HepG2 (cell line): ENCODE measurements around the gene MBD5.

Source experiments
- EP300 ChIP-seq, 3 experiments: sonication (generic) in 1 of 3; formaldehyde crosslinking in 1 of 3; IDR thresholded peaks; 2 replicates each; pipeline versions ENCODE4 v1.5.1 to v1.6.1; 2011 to 2020; ENCODE audit warnings: low read depth in 2 of 3, low read length in 2 of 3, borderline replicate concordance in 1 of 3, improper control_type of control experiment in 1 of 3, mild to moderate bottlenecking in 1 of 3, missing genetic modification reagents in 1 of 3, moderate library complexity in 1 of 3
- EZH2 ChIP-seq: conservative IDR thresholded peaks from 2 replicates; pipeline ENCODE4 v1.6.1; 2012; ENCODE audit warnings: mild to moderate bottlenecking, low read depth, low read length, moderate library complexity
- ZMYM2 ChIP-seq: sonication (generic); formaldehyde crosslinking; IDR thresholded peaks from 2 replicates; pipeline ENCODE4 v1.8.0; 2022; ENCODE audit warnings: mild to moderate bottlenecking, missing genetic modification reagents

GRCh38 chr2:148282201-148282600 is 261.3 kb downstream of the MBD5 start:
- no peak for TF ChIP-seq EZH2
- no peak for TF ChIP-seq EP300 (IDR thresholded peaks at IDR 0.05; ENCODE audit: low read depth in 2 of 2, low read length in 2 of 2)
- TF ChIP-seq EP300 (CRISPR knock-in tag; IDR thresholded peaks at IDR 0.05; ENCODE audit: borderline replicate concordance), result no peak
- TF ChIP-seq ZMYM2, result no peak
